Measurements from ENCODE around the gene FBXO34.

FBXO34 gene

DNA sequence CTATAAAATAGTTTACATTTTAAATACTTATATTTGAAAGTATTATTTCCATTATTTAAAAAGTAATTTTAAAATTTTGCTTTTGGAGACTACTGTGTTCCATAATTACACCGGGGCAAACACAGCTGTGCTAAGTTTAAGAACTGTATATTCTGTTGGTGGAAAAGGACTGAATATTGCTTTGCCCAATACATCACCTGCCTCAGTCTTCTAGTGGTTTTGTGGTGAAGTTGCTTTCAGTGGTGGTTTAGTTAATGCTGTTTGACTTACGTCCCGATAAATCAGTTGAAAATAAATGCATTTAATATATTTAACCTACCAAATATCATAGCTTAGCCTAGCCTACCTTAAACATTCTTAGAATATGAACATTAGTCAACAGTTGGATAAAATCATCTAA lies 23.4 kb downstream of the FBXO34 start:
- peaks cover 5% of the 10 kb centered on the region for H3K36me3 ChIP-seq
- no peak for TF ChIP-seq CTCF (IDR thresholded peaks at IDR 0.05; ENCODE audit: low read depth, low read length)
- no peaks in the 10 kb centered on the region for H3K9me3 ChIP-seq (ENCODE audit: severe bottlenecking)
- H3K27ac ChIP-seq: no peak overlapping the region
- no peak overlapping the region for H3K4me3 ChIP-seq (ENCODE audit: low read depth, low read length)
- no peak for DNase-seq
- no peaks in the 10 kb centered on the region for H3K27me3 ChIP-seq (ENCODE audit: insufficient read depth, low read depth, severe bottlenecking)

DNA sequence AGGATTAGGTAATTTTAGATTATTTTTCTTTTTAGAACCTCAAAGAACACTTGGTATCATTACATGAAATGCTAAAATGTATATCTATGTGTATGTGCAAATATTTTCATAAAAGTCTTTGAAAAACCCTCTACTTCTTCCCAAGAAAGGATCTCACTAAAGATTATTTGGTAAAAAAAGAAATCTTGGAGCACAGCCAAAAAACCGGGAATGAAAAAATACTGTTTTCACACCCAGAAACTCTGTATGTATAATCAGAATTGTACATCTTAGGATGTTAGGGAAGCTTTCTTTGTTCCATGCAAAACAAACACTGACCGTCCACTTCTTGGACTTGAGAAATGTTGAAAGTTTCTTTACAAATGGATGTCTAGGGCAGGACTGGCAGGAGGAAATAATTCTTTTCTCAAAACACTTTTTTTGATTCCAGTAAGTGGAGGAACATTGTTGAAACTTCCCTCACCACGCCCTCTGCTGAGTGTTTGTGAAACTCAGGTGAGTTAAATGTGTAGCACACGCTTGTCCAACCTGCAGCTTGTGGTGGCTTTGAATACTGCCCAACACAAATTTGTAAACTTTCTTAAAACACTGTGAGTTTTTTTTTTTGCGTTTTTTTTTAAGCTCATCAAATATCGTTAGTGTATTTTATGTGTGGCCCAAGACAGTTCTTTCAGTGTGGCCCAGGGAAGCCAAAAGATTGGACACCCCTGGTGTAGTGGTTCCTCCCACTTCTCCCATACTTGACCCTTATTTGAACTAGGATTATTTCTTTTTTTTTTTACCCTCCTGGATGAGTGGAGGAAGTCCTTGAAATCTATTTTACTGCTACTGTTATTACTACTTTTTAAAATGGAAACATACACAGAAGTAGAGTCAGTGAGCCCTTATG lies 26.6 kb downstream of the FBXO34 start:
- no peak for TF ChIP-seq CTCF (IDR thresholded peaks at IDR 0.05; ENCODE audit: low read depth, low read length)
- no peaks in the 10 kb centered on the region for H3K9me3 ChIP-seq (ENCODE audit: severe bottlenecking)
- H3K27me3 ChIP-seq (ENCODE audit: insufficient read depth, low read depth, severe bottlenecking): no peaks in the 10 kb centered on the region
- no peak overlapping the region for H3K4me3 ChIP-seq (ENCODE audit: low read depth, low read length)
- H3K27ac ChIP-seq: no peak overlapping the region
- H3K36me3 ChIP-seq: peaks cover 5% of the 10 kb centered on the region
- DNase-seq: no peak

GRCh38 chr14:55298500-55298822 lies 27.2 kb downstream of the FBXO34 start:
- TF ChIP-seq CTCF (IDR thresholded peaks at IDR 0.05; ENCODE audit: low read depth, low read length): no peak
- DNase-seq: no peak
- H3K36me3 ChIP-seq: peaks cover 5% of the 10 kb centered on the region
- no peak overlapping the region for H3K27ac ChIP-seq
- H3K4me3 ChIP-seq (ENCODE audit: low read depth, low read length): no peak overlapping the region
- H3K9me3 ChIP-seq (ENCODE audit: severe bottlenecking): no peaks in the 10 kb centered on the region
- H3K27me3 ChIP-seq (ENCODE audit: insufficient read depth, low read depth, severe bottlenecking): no peaks in the 10 kb centered on the region

DNA sequence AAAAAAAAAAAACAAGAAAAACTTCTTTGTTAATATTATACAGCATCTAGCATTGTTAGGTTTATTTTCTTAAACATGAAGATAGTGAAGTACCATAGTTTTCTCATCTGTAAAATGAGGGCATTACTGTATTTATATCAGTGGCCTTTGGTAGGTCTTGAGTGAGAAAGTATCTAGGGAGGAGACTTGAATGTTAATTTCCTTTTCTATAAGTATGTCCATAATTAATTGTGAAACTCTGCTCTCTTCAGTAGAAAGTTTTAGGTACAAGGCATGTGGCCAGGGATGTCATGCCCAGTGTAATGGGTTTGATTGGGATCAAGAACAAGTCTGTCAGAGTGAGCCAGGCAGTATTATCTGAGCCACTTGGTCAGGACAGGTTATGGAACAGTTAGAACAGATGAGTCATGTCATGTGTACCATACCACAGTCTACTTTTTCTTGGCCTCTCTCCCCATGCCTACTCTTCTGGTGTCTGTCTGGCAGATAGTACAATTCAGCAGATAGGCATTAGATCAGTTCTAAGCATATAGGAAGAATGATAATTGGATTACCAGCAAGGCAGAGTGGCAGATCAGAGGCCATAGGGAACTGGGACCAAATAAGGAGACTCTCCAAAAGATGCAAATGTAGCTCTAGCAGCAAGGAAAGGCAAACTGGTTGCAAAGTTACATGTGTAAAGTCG lies 30.4 kb downstream of the FBXO34 start:
- Histone ChIP-seq H3K27me3 (ENCODE audit: insufficient read depth, low read depth, severe bottlenecking) (no peaks in the 10 kb centered on the region), H3K9me3 (ENCODE audit: severe bottlenecking) (no peaks in the 10 kb centered on the region), H3K27ac (no peak overlapping the region), H3K36me3 (peaks cover 5% of the 10 kb centered on the region), H3K4me3 (ENCODE audit: low read depth, low read length) (no peak overlapping the region)
- DNase-seq: no peak
- no peak for TF ChIP-seq CTCF (IDR thresholded peaks at IDR 0.05; ENCODE audit: low read depth, low read length)

- TF ChIP-seq CTCF (IDR thresholded peaks at IDR 0.05; ENCODE audit: low read depth, low read length): no peak
- no peak overlapping the region for H3K4me3 ChIP-seq (ENCODE audit: low read depth, low read length)
Measured at GRCh38 chr14:55302367-55303124, 31.3 kb downstream of the FBXO34 start.

More at GRCh38 chr14:55302367-55303124, 31.3 kb downstream of the FBXO34 start:
- no peak for DNase-seq
- Histone ChIP-seq H3K27me3 (ENCODE audit: insufficient read depth, low read depth, severe bottlenecking) (no peaks in the 10 kb centered on the region), H3K36me3 (peaks cover 5% of the 10 kb centered on the region), H3K9me3 (ENCODE audit: severe bottlenecking) (no peaks in the 10 kb centered on the region), H3K27ac (no peak overlapping the region)
